ENCODE measurements around the gene C19orf38.
"Not testable (repeated sequence)": the region's sequence is repeated elsewhere in the genome, so short reads cannot be mapped to it uniquely, and the experiment has no call there.

Gene C19orf38

DNA sequence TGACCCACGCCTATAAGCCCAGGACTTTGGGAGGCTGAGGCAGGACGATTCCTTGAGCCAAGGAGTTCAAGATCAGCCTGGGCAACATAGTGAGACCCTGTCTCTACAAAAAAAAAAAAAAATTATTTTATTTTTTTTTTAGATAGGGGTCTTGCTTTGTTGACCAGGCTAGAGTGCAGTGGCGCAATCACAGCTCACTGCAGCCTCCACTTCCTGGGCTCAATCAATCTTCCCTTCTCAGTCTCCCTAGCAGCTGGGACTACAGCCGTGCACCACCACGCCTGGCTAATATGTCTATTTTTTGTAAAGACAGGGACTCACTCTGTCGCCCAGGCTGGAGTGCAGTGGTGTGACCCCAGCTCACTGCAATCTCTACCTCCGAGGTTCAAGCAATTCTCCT, 4.7 kb downstream of the C19orf38 start:
- no peak for FAIRE-seq

DNA sequence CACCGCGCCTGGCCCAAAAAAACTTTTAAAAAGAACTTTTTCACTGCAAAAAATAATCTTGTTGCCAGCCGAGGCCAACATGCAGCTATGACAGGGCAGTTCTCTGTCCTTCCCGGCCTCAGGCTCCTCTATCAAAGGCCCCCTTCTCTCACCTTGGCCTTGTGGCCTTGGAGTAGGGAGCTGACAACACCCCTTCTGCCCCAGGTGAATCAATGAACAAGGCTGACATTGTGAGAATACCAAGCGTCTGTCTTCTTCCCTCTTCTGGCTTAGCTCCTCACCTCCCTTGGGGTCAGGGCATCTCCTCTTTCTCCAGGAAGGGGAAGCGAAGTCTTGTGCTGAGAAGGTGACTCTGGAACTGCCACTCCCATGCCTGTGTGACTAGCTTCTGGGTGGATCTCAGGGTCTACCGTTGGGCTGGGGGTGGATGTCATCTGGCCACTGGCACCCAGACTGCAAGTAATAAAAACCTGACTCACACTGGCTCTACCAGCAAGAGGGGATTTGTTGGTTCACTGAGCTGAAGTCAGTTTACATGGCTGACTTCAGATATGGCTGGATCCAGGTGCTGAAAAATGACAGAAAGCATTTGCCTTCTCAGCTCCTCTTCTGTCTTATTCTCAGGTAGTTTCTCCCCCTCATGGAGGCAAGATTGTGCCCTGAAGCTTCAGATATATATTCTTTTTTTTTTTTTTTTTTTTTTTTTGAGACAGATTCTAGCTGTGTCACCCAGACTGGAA, 6.3 kb downstream of the C19orf38 start:
- no peak for FAIRE-seq

DNA sequence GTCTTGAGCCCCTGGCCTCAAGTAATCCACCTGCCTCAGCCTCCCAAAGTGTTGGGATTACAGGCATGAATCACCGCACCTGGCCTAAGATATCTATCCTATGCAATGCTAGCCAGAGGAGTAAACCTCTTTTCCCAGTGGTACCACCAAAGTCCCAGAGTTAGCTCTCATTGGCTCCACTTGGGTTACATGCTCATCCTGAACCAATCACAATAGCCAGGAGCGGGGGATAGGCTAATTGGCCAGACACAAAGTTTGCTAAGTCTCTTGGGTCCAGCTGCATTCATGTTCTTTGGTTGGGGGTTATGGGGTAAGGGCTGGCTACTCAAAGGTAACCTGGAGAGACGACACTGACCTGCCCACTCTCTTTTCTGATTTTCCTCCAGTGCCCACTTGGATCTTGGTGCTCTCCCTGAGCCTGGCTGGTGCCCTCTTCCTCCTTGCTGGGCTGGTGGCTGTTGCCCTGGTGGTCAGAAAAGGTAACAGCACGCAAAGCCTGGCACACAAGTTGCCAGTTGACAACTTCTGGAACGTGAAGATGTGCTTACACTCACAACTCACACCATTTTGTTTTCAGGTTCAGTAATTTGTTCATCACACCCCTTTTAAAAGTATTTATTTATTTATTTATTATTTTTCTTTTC, 7.8 kb downstream of the C19orf38 start:
- FAIRE-seq: no peak

DNA sequence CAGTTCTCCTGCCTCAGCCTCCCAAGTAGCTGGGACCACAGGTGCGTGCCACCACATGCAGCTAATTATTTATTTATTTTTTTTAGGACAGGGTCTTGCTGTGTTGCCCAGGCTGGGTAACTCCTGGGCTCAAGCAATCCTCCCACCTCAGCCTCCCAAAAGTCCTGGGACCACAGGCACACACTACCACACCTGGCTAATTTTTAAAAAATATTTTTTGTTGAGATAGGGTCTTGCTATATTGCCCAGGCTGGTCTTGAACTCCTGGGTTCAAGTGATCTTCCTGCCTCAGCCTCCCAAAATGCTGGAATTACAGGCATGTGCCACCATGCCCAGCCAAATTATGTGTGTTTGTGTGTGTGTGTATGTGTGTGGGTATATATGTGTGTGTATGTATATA, 8.7 kb downstream of the C19orf38 start:
- not testable (repeated sequence) for FAIRE-seq

DNA sequence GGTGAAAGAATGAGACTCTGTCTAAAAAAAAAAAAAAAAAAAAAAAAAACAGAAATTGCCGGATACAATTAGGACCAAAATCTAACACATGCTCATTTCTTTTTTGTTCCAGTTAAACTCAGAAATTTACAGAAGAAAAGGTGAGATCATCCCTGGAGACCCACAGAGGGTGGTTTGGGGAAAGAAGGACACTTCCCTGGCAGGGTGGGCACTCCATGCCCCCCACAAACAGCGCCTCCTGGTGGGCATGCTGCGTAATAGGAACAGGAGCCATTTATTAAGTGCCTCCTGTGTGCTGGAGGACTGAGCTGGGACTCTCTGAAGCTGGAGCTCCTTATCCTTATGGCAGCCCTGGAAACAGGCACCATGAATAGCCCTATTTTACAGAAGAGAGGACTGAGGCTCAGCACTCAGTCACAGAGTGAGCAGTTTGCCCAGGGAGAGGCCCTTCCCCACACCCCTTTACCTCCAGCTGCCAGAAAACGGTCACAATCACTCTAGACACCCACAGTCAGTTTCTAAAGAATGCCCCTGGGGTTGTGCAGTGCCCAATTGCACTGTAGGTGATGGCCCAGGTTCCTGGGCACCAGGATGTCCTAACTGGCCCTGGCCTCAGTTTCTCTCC, 10.1 kb downstream of the C19orf38 start:
- no peak for FAIRE-seq

DNA sequence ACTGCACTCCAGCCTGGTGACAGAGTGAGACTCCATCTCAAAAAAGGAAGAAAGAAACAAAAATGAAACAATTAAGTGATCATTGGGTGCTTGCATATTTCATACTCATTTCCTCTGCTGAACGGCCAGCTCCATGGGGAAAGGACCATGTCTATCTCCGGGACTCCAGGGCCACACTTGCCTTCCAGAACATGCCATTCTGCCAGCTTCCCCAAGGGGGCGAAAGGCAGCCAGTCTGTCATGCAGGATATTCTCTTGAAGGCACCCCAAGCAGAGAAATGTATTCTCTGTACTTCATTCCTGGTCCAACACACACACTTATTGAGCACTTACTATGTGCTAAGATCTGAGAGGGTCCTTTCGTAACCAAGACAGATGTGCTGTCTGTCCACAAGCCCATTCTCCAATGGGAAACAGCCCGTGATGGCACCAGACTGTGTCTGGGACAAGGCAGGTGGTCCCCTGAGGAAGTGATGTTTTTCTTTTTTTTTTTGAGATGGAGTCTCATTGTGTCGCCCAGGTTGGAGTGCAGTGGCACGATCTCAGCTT, 13.0 kb downstream of the C19orf38 start:
- FAIRE-seq: no peak

DNA sequence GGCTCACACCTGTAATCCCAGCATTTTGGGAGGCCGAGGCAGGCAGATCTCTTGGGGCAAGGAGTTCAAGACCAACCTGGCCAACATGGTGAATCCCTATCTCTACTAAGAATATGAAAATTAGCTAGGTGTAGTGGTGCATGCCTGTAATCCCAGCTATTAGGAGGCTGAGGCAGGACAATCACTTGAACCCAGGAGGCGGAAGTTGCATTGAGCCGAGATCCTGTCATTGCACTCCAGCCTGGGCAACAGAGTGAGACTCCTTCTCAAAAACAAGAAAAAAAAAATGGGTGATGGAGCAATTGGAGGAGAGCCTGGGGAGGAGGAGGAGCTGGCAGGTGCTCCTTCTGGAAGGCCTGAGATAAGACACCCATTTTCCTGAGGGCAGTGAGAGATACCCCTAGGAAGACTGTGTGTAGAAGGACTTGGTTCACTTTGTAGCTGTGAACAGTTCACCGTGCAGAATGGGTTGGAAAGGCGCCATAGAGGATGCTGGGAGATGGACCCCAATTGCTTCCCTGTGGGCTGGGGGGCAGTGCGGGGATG, 14.4 kb downstream of the C19orf38 start:
- FAIRE-seq: no peak

DNA sequence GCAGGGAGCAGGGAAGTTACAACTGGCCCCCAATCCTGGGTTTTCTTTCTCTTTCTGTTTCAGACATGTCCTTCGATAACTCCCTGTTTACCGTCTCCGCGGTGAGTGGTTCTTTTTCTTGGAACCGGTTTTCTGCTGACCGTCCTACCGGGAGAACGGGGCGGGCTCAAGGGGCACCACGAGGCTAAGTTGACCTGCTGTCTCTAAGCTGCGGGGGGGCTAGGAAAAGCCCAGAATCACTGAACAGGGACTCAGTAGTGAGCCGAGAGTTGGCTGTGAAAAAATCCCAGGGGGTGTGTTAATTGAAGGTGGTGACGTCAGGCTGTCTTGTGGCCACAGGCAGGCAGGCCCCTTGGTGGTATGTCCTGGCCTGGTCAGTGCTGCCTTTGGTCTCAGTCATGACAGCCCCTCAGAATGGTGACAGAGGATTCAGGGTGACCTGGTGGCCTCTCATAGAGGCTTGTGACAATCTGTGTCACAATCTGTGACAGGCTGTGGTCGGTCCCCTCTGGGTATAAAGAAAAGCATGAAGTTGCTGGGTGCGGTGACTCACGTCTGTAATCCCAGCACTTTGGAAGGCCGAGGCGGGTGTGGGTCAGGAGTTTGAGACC, 15.0 kb downstream of the C19orf38 start:
- no peak for FAIRE-seq

DNA sequence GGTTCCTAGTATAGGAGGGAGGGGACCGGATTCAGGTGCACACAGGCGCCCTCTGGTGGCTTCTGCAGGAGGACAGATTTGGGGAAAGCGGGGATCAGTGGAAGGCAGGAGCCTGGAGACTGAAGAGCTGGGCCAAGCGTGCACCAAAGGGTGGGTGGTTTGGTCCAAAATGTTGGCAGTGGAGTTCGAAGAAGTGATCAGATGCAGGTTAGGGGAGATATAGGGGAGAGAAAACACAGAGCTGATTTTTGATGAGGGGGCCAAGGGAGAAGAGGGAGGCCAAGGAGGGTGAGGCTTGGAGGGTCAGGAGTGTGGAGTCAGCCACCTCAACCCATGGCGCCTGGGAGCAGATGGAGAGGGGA, 16.3 kb downstream of the C19orf38 start:
- no peak for FAIRE-seq

DNA sequence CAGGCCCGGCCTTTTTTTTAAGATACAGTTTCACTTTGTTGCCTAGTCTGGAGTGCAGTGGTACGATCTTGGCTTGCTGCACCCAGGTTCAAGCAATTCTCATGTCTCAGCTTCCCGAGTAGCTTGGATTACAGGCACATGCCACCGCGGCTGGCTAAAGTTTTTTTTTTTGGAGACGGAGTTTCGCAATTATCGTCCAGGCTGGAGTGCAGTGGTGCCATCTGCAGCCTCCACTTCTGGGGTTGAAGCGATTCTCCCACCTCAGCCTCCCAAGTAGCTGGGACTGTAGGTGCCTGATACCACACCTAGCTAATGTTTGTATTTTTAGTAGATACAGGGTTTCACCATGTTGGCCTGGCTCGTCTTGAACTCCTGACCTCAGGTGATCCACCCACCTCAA, 18.3 kb downstream of the C19orf38 start:
- no peak for FAIRE-seq

DNA sequence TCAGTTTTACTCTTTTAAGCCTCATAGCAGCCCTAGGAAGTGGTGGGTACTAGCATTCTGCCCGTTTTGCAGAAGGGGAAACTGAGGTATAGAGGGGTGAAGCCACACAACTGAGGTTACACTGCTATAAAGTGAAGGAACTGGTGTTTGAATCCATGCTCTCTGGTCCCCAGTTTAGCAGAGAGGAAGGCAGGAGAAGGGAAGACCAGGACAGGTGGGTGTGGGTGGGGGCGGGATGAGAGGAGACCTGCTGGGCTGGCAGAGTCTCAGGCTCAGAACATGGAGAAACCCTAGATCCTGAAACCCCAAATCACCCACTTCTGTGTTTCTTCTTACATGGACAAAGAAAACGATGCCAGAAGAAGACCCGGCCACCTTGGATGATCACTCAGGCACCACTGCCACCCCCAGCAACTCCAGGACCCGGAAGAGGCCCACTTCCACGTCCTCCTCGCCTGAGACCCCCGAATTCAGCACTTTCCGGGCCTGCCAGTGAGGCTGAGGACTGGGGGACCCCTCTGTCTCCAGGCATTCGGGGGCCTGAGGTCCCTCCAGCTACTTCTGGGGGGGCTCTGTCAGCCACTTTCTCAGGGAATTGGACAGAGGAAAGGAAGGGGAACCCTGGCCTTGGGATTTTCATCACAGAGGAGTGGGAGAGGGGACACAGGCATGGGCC, 20.8 kb downstream of the C19orf38 start:
- FAIRE-seq: no peak

DNA sequence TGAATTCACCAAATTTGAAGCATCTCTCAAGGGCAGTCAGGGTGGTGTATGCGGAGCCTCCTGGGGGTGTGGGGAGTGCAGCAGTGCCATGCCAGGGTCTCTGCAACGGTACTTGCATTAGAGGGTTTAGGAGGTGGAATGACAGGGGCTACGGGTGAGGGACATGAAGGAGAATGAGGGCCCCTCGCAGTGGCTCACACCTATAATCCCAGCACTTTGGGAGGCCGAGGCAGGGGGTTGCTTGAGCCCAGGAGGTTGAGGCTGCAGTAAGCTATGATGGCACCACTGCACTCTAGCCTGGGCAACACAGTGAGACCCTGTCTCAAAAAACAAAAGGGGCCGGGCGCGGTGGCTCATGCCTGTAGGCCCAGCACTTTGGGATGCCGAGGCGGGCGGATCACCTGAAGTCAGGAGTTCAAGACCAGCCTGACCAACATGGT, 21.7 kb downstream of the C19orf38 start:
- FAIRE-seq: not testable (repeated sequence)

DNA sequence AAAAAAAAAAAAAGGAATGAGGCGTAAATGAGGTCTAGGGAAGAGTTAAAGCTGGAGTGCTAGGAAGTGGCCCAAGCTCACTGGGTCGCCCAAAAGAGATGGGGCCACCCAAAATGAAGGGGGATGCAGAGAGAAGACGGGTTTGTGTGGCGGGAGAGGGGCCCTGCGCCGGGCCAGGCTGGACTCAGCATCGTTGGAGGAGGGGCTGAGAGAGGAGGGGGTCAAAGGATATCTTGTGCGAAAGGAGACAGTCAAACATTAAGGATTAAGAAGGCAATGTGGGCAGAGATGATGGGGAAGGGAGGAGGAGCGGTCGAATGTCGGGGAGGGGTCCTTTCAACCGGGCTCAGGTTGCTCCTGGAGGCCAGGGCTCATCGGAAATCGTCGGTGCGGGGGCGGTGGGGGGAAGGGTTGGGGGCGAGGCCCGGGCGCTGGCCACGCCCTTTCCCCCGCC, 22.3 kb downstream of the C19orf38 start:
- FAIRE-seq: no peak

DNA sequence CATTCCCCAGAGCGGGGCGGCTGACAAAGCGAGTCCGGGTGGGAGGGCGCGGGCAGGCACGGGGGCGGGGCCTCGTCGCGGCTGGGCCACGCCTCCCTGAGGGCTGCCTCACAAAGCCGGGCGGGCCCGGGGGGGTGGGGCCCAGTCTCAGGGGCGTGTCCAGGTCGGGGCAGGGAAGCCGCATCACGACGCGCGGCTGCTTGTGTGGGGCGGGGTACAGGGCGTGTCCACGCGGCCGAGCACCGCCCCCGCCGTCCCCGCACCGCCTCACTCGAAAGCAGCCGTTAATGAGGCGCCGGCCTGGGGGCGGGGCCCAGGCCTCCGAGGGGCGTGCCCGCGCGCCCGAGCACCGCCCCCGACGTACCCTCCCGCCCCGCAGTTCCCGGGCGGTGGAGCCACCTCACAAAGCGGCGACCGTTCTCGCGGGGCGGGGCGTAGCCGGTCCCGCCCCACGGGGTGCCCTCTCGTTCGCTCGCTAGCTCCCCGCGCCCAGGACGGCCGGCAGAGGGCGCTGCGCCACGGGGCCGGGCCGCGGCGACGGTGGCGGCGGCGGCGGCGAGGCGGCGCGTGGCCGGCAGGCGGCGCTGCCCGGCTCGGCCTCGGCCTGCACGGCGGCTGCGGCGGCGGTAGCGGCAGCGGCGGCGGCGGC, 22.9 kb downstream of the C19orf38 start, which contains the start of gene CARM1:
TSS of gene CARM1 (plus strand) at position 599 of the 649 bp plus-strand sequence. CDS start 150 bp downstream, outside the sequence.
- FAIRE-seq: no peak

DNA sequence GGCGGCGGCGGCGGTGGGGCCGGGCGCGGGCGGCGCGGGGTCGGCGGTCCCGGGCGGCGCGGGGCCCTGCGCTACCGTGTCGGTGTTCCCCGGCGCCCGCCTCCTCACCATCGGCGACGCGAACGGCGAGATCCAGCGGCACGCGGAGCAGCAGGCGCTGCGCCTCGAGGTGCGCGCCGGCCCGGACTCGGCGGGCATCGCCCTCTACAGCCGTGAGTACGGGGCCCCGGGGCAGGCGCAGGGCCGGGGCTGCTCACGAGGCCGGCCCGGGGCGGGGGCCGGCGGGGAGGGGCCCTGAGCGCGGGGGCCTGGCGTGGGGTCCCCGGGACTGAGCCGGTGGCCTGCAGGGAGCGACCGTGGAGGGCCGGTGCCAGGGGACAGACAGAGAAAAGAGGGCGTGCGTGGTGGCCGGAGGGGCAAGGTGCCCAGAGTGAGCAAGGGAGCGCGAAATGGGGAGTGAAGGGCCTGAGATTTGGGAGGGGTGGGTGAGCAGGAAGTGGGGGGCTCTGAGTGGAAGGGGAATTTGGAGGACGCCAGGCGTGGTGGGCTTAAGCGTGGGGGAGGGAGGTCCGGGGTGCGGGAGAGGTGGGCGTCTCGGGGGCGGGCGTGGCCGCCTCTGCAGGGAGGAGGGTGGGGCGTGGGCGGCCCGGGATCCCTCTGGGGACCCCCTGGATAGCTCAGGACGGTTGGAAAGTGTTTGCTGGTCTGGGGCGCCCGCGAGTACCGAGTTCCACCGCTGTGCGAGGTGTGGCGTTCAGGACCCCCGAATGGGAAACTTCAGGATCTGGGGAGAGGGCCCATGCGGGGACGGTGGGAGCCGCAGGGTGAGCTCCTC, 23.7 kb downstream of the C19orf38 start:
- FAIRE-seq: no peak

DNA sequence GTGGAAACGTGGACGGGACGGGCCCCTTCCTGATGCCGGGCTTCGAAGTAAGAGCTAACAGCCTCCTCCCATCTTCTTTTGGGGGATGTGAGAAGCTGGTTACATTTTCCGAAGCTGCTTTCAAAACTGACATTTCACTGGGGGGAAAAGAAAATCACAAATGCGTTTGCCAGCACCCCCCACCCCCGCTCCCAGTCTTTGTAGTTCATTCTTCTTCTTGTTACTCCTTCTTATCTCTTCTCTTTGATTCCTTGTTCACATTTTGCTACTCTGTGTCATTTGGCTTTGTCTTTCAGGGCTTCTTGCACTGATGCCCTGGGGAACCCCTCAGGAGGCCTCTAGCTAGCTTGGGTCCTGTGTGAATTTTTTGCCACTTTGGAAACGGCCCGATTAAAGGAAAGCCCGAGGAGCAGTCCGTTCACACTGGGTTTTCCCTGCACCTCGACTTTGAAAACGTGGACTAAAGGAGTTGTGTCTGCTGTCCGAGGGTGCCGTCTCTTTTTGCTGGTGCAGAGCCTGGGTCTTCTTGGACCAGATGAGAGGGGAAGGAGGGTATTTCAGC, 24.4 kb downstream of the C19orf38 start:
- no peak for FAIRE-seq

DNA sequence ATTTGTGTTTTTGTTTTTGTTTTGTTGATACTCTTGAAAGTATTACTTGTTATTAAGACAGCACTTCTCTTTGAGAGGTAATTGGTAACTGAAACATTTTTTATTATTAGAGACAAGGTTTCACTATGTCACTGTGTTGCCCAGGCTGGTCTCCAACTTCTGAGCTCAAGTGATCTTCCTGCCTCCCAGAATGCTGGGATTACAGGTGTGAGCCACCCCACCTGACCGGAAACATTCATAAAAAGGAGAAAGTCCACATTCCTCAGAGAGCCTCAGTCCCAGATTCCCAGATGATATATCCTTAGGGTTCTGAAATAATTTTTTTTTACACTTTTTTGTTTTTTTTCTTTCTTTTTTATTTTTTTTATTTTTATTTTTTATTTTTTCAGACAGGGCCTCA, 25.8 kb downstream of the C19orf38 start:
- no peak for FAIRE-seq

DNA sequence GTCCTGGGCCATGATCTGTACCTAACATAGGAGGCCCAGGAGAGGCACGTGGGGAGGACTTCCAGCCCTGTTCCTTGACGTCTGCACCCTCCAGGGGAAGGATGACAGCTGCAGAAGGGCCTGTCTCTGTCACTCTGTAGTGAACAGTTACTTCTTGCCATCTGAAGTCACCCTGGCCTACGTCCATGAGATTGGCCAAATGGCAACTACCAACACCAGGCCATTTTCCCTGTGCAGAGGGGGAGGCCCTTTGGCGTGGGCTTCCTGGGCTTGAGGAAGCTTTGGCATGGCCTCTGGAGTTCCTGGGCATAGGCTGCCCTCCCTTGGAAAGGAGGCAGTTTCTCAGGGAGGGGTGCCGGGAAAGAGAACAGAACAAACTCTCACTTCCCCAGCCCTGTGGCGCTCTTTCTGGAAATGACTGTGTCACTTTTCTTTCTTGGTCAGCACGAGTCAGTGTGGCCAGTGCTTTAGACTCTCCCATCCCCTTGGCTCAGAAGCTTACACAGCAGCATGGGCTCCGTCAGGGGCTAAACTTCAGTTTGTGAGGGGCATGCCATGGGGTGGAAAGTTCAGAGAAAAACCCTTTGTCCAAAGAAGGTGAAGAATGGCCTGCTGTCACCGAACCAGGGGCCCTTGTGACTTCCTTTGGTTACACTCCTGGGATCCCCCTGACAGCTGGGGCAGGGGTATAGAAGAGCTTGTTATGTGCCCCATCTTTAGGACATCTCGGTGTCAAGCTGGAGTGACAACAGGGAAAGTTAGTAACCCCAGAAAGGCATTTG, 28.4 kb downstream of the C19orf38 start:
- no peak for FAIRE-seq

DNA sequence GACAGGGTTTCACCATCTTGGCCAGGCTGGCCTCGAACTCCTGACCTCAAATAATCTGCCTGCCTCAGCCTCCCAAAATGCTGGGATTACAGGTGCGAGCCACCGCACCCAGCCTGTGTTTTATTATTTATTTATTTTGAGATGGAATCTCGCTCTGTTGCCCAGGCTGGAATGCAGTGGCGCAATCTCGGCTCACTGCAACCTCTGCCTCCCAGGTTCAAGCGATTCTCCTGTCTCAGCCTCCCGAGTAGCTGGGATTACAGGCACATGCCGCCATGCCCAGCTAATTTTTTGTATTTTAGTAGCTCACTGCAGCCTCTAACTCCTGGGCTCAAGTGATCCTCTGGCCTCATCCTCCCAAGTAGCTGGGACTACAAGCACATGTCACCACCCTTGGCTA, 29.4 kb downstream of the C19orf38 start:
- not testable (repeated sequence) for FAIRE-seq

DNA sequence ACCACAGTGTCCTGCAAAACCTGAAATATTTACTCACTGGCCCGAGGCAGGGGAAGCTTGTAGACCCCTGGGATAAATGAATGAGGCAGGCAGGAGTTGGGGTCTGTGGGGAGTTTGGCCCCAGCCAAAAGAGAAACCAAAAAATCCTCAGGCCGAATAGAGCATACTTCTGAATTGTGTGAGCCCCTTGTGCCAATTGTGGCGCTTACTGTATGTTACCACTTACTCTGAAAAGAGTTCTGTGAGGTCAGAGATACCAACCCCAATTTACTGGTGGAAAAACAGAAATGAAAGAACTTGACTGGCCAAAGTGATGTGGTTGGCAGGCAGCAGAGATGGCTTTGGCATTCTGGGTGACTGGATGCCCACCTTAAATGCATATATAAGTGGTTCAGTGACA, 30.0 kb downstream of the C19orf38 start:
- no peak for FAIRE-seq

Data from A204.1 (cell line).